ENCODE data around the gene PRSS12. TPM values are rescaled to one million over a fixed set of nuclear protein-coding genes. Genes with fewer than 3 reads are reported as not detected.

Gene PRSS12
- polyA plus RNA-seq, 3 donors, result not detected

DNA sequence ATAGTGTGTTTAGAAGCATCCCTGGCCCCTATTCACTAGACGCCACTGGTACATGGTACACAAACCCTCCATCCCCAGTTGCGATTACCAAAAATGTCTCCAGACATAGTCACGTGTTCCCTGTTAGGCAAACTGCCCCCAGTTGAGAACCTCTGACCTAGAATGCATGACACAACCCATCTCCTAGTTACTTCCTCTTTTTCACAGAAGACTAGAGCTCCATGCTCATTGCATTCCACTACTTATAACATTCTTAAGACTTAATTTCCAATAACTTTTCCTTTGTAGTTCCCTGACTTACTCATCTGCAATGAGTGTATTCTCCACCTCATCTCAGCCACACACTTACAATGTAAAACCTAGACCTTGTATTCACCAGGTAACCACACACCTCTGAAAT, 68.6 kb downstream of the PRSS12 start:
- WGBS (ENCODE audit: insufficient coverage), result 27% methylated on average over 2 of the region's 3 CpGs
- TF ChIP-seq, protein P1, sequence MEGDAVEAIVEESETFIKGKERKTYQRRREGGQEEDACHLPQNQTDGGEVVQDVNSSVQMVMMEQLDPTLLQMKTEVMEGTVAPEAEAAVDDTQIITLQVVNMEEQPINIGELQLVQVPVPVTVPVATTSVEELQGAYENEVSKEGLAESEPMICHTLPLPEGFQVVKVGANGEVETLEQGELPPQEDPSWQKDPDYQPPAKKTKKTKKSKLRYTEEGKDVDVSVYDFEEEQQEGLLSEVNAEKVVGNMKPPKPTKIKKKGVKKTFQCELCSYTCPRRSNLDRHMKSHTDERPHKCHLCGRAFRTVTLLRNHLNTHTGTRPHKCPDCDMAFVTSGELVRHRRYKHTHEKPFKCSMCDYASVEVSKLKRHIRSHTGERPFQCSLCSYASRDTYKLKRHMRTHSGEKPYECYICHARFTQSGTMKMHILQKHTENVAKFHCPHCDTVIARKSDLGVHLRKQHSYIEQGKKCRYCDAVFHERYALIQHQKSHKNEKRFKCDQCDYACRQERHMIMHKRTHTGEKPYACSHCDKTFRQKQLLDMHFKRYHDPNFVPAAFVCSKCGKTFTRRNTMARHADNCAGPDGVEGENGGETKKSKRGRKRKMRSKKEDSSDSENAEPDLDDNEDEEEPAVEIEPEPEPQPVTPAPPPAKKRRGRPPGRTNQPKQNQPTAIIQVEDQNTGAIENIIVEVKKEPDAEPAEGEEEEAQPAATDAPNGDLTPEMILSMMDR (IDR thresholded peaks at IDR 0.05), result no peak

DNA sequence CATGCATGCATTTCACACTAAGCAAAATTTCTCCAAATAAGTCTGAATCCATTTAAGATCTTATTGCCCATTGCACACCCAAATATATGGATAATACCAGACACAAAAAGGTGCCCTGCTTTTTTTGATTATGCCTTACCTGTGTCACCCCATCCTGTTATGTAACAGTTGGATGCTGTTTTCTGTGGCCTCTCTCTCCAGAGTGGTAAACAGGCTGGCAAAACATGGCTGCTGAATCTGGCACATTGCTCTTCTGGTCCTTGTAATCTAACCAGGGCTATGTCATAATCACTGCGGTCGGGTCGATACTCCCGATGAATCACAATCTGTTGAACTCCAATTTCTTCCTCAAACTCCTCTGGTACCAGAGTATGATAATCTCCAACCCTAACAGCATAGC, 70.1 kb downstream of the PRSS12 start:
- no peak overlapping the region for H3K4me3 ChIP-seq (replicated peaks in 1 of 3; ENCODE audit: low read depth in 2 of 3, low read length in 3 of 3)
- H3K4me2 ChIP-seq (replicated peaks; ENCODE audit: extremely low read depth, low read length, poor library complexity, severe bottlenecking), result no peak overlapping the region
- TF ChIP-seq, protein P1 (IDR thresholded peaks at IDR 0.05), result no peak
- no peaks in the 10 kb centered on the region for H4K20me1 ChIP-seq (ENCODE audit: insufficient read depth, low read length)
- no peaks in the 10 kb centered on the region for H3K9me3 ChIP-seq (replicated peaks in 1 of 2; ENCODE audit: control insufficient read depth in 1 of 2, insufficient read depth in 1 of 2, low read length in 2 of 2)
- H3K4me3 Mint-ChIP-seq, result no peak overlapping the region
- peak; percentile 18 to 52 (median 18) for DNase-seq
- peak overlapping the region in 3 of 7 donors; percentile 4 to 74 (median 19) for H3K27ac Mint-ChIP-seq
- no peak overlapping the region for H3K27ac ChIP-seq (ENCODE audit: low read depth in 1 of 2, low read length in 2 of 2)
- H3K4me1 ChIP-seq (ENCODE audit: control insufficient read depth in 1 of 2, insufficient read depth in 2 of 2, low read length in 2 of 2), result peaks cover 28 to 32% of the 10 kb centered on the region in 2 donors
- H3K27me3 Mint-ChIP-seq (ENCODE audit: low read depth in 3 of 3), result peaks cover 0 to 1% (median 0%) of the 10 kb centered on the region in 3 donors
- peaks cover 0 to 3% of the 10 kb centered on the region in 2 donors for H3K36me3 ChIP-seq (replicated peaks in 1 of 2; ENCODE audit: control insufficient read depth in 1 of 2, insufficient read depth in 2 of 2, low read length in 2 of 2)
- H3K4me1 Mint-ChIP-seq, result peaks cover 40% of the 10 kb centered on the region
- intact Hi-C loops (cut with micrococcal nuclease), result loop anchor here in 1 of 2 donors (5.0 kb wide), 1 partner anchor 70 kb away; the partner anchor contains the start of gene PRSS12
- H2AFZ ChIP-seq (ENCODE audit: insufficient read depth, low read depth, low read length, poor library complexity, severe bottlenecking), result no peak overlapping the region
- H3K9me3 Mint-ChIP-seq, result peaks cover 0 to 2% (median 2%) of the 10 kb centered on the region in 7 donors
- H3K79me2 ChIP-seq (ENCODE audit: insufficient read depth, low read length), result peaks cover 16% of the 10 kb centered on the region
- H3K27me3 ChIP-seq (ENCODE audit: control insufficient read depth in 2 of 2, insufficient read depth in 2 of 2, low read length in 2 of 2), result no peaks in the 10 kb centered on the region
- no peak overlapping the region for H3K9ac ChIP-seq (ENCODE audit: insufficient read depth, low read length, poor library complexity, severe bottlenecking)
- WGBS (ENCODE audit: insufficient coverage), result 20% methylated on average over 2 of the region's 4 CpGs
- H3K36me3 Mint-ChIP-seq, result peaks cover 6 to 7% of the 10 kb centered on the region in 2 donors

More for the DNA sequence above, 68.6 kb downstream of the PRSS12 start:
- H3K27ac ChIP-seq (ENCODE audit: low read depth in 1 of 2, low read length in 2 of 2), result no peak overlapping the region
- intact Hi-C loops (cut with micrococcal nuclease), result loop anchor here in 1 of 2 donors (5.0 kb wide), 1 partner anchor 68 kb away; the partner anchor contains the start of gene PRSS12
- no peak overlapping the region for H3K4me3 Mint-ChIP-seq
- H3K27me3 ChIP-seq (ENCODE audit: control insufficient read depth in 2 of 2, insufficient read depth in 2 of 2, low read length in 2 of 2), result no peaks in the 10 kb centered on the region
- H3K9ac ChIP-seq (ENCODE audit: insufficient read depth, low read length, poor library complexity, severe bottlenecking), result no peak overlapping the region
- no peak overlapping the region for H2AFZ ChIP-seq (ENCODE audit: insufficient read depth, low read depth, low read length, poor library complexity, severe bottlenecking)
- peaks cover 33% of the 10 kb centered on the region for H3K4me1 Mint-ChIP-seq
- peaks cover 22 to 24% of the 10 kb centered on the region in 2 donors for H3K4me1 ChIP-seq (ENCODE audit: control insufficient read depth in 1 of 2, insufficient read depth in 2 of 2, low read length in 2 of 2)
- peaks cover 6 to 7% of the 10 kb centered on the region in 2 donors for H3K36me3 Mint-ChIP-seq
- no peaks in the 10 kb centered on the region for H3K9me3 ChIP-seq (replicated peaks in 1 of 2; ENCODE audit: control insufficient read depth in 1 of 2, insufficient read depth in 1 of 2, low read length in 2 of 2)
- H4K20me1 ChIP-seq (ENCODE audit: insufficient read depth, low read length), result no peaks in the 10 kb centered on the region
- peaks cover 0 to 2% (median 0%) of the 10 kb centered on the region in 7 donors for H3K9me3 Mint-ChIP-seq
- H3K4me2 ChIP-seq (replicated peaks; ENCODE audit: extremely low read depth, low read length, poor library complexity, severe bottlenecking), result no peak overlapping the region
- H3K27ac Mint-ChIP-seq, result peak overlapping the region in 1 of 7 donors; percentile 27
- no peak overlapping the region for H3K4me3 ChIP-seq (replicated peaks in 1 of 3; ENCODE audit: low read depth in 2 of 3, low read length in 3 of 3)
- peaks cover 0 to 1% (median 0%) of the 10 kb centered on the region in 3 donors for H3K27me3 Mint-ChIP-seq (ENCODE audit: low read depth in 3 of 3)
- H3K36me3 ChIP-seq (replicated peaks in 1 of 2; ENCODE audit: control insufficient read depth in 1 of 2, insufficient read depth in 2 of 2, low read length in 2 of 2), result peaks cover 0 to 3% of the 10 kb centered on the region in 2 donors
- peaks cover 11% of the 10 kb centered on the region for H3K79me2 ChIP-seq (ENCODE audit: insufficient read depth, low read length)
- DNase-seq, result peak; percentile 32 to 61 (median 61)
